Measurements from ENCODE around the gene ZBTB7C.

ZBTB7C gene

GRCh38 chr18:48027401-48027963 lies 381.7 kb downstream of the ZBTB7C start:
- no peak for DNase-seq

- no peak for DNase-seq
Measured at GRCh38 chr18:48026216-48026615, 383.0 kb downstream of the ZBTB7C start.

DNA sequence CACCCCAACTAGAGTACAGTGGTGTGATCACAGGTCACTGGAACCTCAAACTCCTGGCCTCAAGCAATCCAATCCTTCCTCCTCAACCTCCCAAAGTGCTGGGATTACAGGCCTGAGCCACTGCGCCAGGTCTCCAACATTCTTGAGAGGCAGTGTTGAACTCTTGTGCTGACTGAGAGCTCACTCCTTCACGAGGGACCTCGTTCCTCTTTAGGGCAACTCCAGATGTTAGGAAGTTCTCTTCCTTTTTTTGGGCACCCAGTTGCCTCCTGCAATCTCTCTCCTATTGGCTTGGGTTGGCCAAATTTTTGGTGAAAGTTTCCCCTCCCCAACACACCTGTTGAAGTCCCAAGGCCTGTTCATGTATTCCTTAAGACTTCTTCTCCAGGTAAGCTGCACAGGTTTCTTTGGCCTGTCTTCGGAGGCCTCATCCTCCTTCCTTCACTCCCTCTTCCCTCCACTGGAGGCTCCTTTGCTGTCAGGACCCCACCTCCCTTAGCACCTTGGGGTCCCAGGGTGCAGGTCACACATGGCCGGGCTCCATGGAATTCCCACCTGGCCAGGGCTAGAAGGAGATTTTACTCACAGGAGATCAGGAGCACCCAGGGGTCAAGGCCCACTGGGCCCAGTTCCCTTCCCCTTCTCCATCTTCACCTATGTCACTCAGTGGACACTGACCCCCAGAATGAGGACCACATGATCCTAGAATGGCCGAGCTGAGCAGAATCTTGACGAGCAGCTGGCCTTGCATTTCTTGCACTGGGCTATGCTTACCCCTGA lies 384.1 kb downstream of the ZBTB7C start:
- no peak for DNase-seq

DNA sequence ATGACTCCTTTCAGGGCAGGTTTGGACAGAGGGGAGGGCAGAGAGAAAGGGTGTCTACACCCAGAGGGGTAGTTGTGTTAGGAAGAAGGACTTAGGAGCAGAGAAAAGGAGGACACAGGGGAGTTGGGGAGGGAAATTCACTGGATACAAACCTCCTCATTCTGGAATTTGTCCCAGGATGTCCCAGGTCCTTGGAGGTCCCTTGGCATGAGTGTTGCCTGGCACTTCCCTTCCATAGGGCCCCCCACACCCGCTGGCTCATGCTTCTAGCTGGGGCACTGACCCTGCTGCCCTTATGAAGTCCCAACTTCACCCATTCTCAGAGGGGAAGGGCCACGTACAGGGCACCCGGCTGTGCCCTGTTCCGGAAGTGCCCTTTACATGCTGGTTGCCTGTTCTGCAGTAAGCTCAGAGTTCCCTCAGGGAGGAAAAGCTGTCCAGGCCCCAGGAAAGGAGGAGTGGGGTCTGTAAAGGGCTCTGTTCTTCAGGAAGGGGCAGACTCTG lies 385.1 kb downstream of the ZBTB7C start:
- DNase-seq: no peak

DNA sequence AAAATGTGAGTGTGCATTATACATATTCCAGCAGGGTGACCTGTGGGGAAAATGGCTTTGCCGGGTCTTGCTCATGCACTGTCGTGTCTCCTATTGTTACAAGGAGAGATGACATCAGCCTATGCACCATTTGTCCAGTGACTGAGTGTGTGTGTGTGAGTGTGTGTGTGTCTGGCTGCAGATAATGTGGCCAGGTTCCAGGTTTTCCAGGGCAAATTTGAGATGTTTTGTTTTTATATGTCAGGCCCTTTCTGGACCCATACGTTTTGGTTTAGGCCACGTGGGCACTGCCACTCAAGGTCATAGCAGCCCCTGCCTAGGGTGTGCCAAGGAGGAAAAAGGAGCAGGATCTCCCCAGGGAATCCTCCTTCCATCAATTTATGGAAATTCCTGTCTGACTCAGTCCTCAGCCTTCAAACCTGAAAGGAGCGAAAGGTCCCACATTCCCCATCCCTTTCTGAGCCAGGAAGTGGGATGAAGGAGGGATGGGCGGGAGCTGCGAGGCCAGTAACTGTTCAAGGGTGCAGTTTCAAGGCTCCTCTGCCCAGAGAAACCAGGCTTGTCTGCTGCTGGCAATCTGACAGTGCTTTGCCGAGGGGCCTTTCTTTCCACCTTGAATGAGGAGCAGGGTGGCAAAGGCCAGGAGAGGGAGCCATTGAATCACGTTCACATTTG lies 385.7 kb downstream of the ZBTB7C start:
- DNase-seq: peak; percentile 88

DNA sequence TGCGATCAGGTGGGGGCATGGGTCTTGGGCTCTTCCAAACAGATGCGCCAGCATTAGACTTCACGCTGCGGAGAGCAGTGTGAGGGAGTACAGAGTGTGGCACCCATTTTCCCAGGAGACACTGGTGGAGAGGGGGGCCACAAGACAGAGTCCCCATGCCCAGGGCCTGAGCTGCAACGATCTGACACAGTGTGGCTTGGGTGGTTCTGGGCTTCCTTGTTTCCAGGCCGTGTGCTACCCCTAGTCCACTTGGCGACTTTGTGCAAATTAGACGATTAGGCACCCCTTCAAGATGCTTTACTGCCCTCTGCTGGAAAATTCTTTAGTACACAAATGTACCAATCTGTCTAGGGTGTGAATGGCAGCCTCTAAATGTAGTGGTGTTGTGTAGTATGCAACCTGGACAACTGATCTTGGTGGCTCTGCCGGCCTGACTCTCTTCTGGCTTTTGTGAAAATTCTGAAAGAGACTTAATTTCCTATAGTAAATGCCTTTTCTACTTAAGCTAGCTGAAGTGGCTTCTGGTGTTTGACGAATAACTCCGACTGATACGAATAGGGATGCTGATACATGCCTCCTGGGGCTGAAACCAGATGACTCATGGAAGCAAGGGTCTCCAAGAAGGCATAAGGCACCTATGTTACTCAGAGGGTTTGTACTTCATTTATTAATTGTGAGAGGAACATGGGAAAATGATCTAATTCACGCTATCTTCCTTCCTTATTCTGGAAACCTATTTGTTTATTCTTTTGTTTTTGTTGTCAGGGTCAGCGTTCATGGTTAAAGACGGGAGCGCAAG lies 386.5 kb downstream of the ZBTB7C start:
- peak; percentile 57 for DNase-seq

GRCh38 chr18:48022021-48022420 lies 387.2 kb downstream of the ZBTB7C start:
- DNase-seq: no peak

DNA sequence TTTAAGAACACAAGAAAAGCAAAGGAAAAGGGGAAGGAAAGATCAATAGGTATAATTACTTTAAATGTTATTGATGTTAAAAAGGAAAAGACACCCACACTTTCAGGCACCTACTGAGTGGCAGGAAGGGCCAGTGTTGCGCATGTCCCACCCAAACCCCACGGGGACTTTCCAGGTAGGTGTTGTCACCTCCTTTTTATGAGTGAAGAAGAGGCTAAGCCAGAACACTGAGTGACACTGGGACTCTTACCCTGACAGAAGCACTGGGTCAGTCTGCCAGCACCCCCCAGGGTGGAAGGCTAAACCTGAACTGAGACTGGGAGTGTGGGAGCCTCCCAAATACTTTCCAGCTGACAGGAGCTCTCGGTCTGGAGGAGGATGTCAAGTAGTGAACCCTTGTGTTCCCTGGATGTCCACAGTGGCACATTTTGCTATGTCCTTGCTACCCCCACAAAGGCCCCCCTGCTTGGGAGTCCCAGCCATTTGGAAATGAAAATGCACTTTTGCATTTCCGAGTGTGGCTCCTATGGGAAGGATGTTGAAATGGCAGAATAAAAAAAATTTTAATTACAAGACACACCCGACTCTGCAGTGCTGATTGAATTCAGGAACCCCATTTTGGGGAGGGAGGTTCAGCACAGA lies 387.8 kb downstream of the ZBTB7C start:
- DNase-seq: no peak

DNA sequence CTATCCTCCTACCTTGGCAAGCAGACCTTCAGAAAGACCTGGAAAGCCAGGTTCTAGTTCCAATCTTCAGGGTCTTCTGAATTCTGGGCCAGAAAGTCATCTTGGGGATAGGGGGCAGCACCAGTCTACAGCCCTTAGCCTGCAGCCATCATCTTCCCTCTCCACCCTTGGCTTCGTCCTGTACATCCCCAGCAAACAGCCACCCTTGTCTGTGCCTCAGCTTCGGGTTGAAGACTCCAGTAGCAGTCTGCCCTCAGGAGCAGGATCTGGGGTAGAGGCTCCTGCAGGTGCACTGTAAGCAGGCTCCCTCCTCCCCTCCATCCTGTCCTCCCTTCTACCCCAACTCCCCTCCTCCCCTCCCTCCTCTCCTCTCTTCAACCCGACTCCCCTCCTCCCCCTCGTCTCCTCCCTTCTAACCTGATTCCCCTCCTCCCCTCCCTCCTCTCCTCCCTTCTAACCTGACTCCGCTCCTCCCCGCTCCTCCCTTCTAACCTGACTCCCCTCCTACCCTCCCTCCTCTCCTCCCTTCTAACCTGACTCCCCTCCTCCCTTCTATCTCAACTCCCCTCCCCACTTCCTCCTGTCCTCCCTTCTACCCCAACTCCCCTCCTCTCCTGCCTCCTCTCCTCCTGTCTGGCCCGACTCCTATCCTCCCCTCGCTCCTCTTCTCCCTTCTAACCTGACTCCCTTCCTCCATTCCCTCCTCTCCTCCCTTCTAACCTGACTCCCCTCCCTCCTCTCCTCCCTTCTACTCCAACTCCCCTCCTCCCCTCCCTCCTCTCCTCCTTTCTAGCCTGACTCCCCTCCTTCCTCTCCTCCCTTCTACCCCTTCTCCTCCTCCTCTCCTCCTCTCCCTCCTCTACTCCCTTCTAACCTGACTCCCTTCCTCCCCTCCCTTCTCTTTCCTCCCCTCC lies 388.6 kb downstream of the ZBTB7C start:
- no peak for DNase-seq

GRCh38 chr18:48019557-48020325 lies 389.4 kb downstream of the ZBTB7C start:
- no peak for DNase-seq

DNA sequence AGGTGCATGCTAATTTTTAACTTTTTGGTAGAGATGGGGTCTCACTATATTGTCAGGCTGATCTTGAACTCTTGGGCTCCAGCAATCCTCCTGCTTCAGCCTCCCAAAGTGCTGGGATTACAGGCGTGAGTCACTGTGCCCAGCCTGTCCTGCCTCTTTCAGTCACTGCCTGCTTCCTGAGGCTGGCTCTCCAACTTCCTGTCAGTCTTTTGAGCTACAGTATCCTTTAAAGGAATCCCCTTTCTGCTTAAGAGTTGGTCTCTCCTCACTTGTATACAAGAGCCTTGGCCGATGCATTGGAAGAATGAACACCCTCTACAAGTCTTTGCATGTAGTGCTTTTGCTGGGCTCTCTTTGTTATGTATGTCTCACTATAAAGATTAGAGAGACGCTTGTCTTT lies 390.3 kb downstream of the ZBTB7C start:
- DNase-seq: no peak

- DNase-seq: no peak
Measured at GRCh38 chr18:48017635-48018034, 391.5 kb downstream of the ZBTB7C start.

- DNase-seq: no peak
Measured at GRCh38 chr18:48013162-48013561, 396.0 kb downstream of the ZBTB7C start.

DNA sequence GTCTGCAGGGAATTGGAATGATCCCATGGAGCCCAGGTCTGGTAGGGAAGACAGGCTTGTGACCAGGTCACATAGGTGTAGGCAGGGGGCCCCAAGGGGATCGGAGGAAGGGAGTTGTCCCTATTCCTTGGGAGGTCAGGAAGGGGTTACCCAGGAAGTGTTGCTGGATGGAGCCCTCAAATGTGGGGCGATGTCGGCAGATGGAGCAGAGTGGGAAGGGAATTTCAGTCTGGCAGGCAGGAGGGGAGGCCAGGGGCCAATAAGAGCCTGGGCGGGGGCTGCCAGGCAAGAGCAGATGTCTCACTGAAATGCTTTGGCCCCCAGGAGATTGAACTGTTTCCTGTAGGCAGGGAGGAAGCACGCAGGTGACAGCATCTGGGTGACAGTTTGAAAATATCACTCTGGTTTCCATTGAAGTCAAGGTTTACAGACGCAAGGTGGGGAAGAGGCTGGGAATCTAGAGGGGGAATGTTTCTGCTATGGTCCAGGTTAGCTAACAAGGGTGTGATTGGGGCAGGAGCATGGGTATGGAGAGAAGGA lies 397.2 kb downstream of the ZBTB7C start:
- DNase-seq: no peak

- no peak for DNase-seq
Measured at GRCh38 chr18:48010264-48010663, 398.9 kb downstream of the ZBTB7C start.

DNA sequence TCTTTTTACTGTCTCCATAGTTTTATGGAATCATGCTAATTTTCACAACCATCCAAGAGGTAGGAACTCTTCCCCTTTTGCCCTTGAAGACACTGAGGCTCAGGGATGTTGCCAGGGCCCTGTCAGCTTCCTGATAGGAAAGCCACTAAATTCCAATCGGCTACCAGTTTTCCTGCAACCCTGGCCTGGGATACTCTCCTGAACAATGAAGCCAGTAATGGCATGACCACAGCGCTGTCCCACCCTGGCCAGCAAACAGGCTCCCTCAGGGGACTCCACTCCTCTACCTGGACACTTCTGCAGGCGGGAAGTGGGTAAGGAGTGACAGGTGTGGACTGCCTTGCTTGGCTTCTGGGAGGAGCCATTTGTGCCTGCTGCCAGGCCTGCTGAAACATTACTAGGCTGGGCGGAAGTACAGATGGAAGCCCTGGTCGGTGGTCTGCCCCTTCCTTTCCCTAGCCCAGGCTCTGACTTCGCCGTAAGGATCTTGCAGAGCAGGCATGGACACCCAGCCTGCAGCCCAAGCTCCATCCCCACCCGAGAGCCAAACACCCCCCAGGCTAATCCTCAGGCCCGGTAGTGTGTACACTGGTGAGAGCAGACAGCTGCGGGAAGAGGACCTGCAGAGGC lies 400.0 kb downstream of the ZBTB7C start:
- DNase-seq: no peak

GRCh38 chr18:48007955-48008701 lies 401.1 kb downstream of the ZBTB7C start:
- DNase-seq: peak; percentile 47

GRCh38 chr18:48007381-48007780 lies 401.8 kb downstream of the ZBTB7C start:
- no peak for DNase-seq
